ENCODE measurements around the gene DAP.

The DAP gene

GRCh38 chr5:10761185-10761932 lies at the start of gene DAP:
DAP (minus strand) TSS chr5:10761234; CDS start chr5:10761068, 166 bp downstream.
- peak; percentile 93 for DNase-seq (ENCODE audit: extremely low spot score)
- ChIA-PET CTCF (interaction anchor here (1.3 kb wide), 1 partner anchor 309 kb away, joined by 4 read pairs; no protein-coding TSS in a partner anchor), POLR2A (interaction anchor here (0.6 to 1.0 kb wide), 2 partner anchors 59 to 197 kb away, joined by 3 read pairs; partner anchors contain the start of gene ANKRD33B)
- TF ChIP-seq CTCF (IDR thresholded peaks at IDR 0.05; ENCODE audit: control extremely low read depth, extremely low read depth, low read depth, missing control alignments) = no peak

GRCh38 chr5:10808347-10809226 lies 47.6 kb upstream of the DAP start:
- DNase-seq (ENCODE audit: extremely low spot score) = no peak
- no peak for TF ChIP-seq CTCF (IDR thresholded peaks at IDR 0.05; ENCODE audit: control extremely low read depth, extremely low read depth, low read depth, missing control alignments)
- CTCF ChIA-PET = interaction anchor here (1.3 to 1.8 kb wide), 2 partner anchors 9 to 10 kb away, joined by 3 read pairs; no protein-coding TSS in a partner anchor
- POLR2A ChIA-PET = no interaction called here

- TF ChIP-seq CTCF (IDR thresholded peaks at IDR 0.05; ENCODE audit: control extremely low read depth, extremely low read depth, low read depth, missing control alignments) = no peak
- ChIA-PET CTCF (interaction anchor here (1.0 to 1.4 kb wide), 3 partner anchors 14 to 100 kb away, joined by 3 to 4 read pairs (median 4); no protein-coding TSS in a partner anchor), POLR2A (no interaction called here)
- DNase-seq (ENCODE audit: extremely low spot score) = no peak
Measured at GRCh38 chr5:10801931-10802666, 41.1 kb upstream of the DAP start.

- ChIA-PET POLR2A (no interaction called here), CTCF (no interaction called here)
- no peak for DNase-seq (ENCODE audit: extremely low spot score)
- TF ChIP-seq CTCF (IDR thresholded peaks at IDR 0.05; ENCODE audit: control extremely low read depth, extremely low read depth, low read depth, missing control alignments) = no peak
Measured at GRCh38 chr5:10800852-10801251, 39.8 kb upstream of the DAP start.

- TF ChIP-seq CTCF (IDR thresholded peaks at IDR 0.05; ENCODE audit: control extremely low read depth, extremely low read depth, low read depth, missing control alignments) = no peak
- CTCF ChIA-PET = no interaction called here
- DNase-seq (ENCODE audit: extremely low spot score) = no peak
- POLR2A ChIA-PET = no interaction called here
Measured at GRCh38 chr5:10797261-10797660, 36.2 kb upstream of the DAP start.

GRCh38 chr5:10793785-10794184 lies 32.8 kb upstream of the DAP start:
- CTCF ChIA-PET = interaction anchor here (3.1 kb wide), 1 partner anchor 9 kb away, joined by 6 read pairs; no protein-coding TSS in a partner anchor
- no peak for TF ChIP-seq CTCF (IDR thresholded peaks at IDR 0.05; ENCODE audit: control extremely low read depth, extremely low read depth, low read depth, missing control alignments)
- POLR2A ChIA-PET = no interaction called here
- DNase-seq (ENCODE audit: extremely low spot score) = no peak
